HUDEP-2 (cell line): ENCODE measurements around the gene RALGPS1.

Experiments used
- DNase-seq, 76 experiments: peaks; one replicate each; lab custom pipeline; 2025; ENCODE audit not compliant: unreplicated experiment in 76 of 76; lab: John Stamatoyannopoulos, UW

The RALGPS1 gene

DNA sequence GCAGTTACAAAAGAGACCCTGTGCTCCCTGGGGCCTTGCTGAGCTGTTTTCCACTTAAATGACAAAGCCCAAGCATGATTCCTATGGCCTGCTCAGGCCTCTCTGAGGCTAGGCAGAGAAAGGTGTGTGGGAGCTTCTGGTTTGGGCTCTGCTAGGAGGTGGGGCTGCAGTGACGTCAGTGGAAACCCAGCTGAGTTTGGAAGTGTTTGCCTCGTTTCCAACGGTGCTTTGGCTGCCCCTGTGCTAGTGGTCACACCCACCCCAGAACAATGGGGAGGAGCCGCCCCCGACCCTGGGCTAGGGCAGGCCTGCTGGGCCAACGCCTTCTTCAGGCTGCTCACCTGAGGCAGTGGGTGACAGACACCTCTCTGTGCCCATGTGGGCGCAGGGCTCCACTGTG, 197.5 kb downstream of the RALGPS1 start:
- DNase-seq, result no peak

GRCh38 chr9:127112735-127113161, 198.2 kb downstream of the RALGPS1 start:
- no peak for DNase-seq

- no peak for DNase-seq
Observed at GRCh38 chr9:127113191-127113972, 198.8 kb downstream of the RALGPS1 start.

- DNase-seq, result no peak
Observed at GRCh38 chr9:127114606-127115005, 200.0 kb downstream of the RALGPS1 start.

- DNase-seq, result no peak
Observed at GRCh38 chr9:127116088-127116726, 201.6 kb downstream of the RALGPS1 start.

GRCh38 chr9:127116957-127117356, 202.4 kb downstream of the RALGPS1 start:
- DNase-seq, result no peak

- DNase-seq, result no peak
Observed at GRCh38 chr9:127117801-127118200, 203.2 kb downstream of the RALGPS1 start.

GRCh38 chr9:127118597-127119319, 204.2 kb downstream of the RALGPS1 start:
- no peak for DNase-seq

DNA sequence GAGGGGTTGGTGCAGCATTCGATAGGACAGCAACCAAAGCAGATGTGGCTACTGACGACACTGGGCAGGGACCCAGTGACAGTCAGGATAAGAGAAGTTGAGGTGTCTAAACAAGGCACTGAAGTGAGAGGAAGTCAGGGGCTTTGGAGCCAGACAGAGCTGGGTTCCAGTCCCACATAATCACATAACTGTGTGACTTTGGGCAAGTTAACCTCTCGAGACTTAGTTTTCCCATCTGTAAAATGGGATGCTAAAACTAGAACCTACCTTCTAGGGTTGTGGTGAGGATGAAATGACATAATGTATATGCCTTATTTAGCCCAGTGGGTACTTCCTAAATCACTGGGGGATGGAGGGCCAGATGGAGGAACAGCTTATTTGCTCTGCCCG, 204.7 kb downstream of the RALGPS1 start:
- DNase-seq, result no peak

DNA sequence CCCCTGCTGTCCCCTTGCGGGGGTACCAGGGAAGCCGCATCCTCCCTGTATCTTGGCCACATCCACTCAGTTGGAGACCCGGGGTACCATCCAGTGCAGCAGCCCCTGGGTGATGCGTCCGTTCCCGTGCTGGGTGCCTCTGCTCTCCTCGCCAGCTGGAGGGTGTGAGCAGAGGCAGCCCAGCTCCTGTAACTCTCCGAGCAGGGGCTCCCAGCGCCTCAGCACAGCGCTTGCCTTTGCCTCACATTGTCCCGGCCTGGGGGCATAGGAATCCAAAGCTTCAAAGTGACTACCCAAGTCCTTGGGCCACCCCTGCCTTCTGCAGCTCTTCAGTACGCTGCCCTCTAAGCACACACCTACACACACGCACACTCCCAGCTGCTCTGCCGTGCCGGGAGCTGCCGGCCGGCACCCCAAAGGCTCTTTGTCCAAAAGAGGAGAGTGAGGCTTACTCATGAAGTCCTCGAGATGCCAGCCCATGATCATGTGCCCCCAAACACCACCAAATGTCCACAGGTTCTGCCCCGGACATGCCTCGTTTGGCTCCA, 207.1 kb downstream of the RALGPS1 start:
- DNase-seq, result no peak

GRCh38 chr9:127122176-127123063, 207.8 kb downstream of the RALGPS1 start, which contains the start of gene ANGPTL2:
Gene ANGPTL2, minus strand, starts transcription at chr9:127122635. Its CDS starts 13,904 bp downstream, at chr9:127108731.
- no peak for DNase-seq

GRCh38 chr9:127123064-127123890, 208.7 kb downstream of the RALGPS1 start:
- DNase-seq, result no peak

DNA sequence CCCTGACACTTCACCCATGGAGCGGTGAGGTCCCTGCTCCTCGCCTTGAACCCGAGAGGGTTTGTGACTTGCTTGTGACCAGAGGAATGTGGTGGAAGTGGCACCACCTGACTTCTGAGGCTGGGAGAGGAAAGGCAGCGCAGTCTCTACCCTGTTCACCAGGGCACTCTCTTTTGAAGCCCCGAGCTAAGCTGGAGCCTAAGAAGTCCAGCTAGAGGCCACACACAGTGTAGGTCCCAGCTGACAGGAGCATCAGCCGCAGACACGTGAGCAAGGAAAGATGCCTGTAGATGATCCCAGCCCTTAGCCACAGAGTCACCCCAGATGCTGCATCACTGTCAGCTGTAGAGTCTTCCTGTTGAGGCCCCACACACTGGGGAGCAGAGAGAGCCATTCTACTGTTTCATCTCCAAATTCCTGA, 209.5 kb downstream of the RALGPS1 start:
- DNase-seq, result no peak

DNA sequence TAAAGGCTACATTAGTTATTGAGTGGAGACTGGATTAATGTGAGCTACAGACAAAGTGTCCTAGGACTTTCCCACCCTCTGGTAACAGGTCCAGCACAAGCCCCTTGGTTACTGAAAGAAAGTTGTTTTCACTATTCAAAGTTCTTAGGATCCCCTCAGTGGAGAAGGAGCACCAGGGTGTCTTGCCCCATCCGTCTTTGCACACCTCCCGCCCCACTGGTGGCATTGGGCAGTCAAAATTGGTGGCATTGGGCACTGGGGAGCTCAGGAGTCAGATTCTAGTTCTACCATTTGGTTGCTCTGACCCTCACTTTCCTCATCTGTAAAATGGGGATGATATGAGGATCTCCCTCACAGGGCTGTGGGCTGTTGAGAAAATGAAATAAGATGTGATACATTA, 210.2 kb downstream of the RALGPS1 start:
- DNase-seq, result no peak

- no peak for DNase-seq
Observed at GRCh38 chr9:127126971-127127370, 212.4 kb downstream of the RALGPS1 start.

DNA sequence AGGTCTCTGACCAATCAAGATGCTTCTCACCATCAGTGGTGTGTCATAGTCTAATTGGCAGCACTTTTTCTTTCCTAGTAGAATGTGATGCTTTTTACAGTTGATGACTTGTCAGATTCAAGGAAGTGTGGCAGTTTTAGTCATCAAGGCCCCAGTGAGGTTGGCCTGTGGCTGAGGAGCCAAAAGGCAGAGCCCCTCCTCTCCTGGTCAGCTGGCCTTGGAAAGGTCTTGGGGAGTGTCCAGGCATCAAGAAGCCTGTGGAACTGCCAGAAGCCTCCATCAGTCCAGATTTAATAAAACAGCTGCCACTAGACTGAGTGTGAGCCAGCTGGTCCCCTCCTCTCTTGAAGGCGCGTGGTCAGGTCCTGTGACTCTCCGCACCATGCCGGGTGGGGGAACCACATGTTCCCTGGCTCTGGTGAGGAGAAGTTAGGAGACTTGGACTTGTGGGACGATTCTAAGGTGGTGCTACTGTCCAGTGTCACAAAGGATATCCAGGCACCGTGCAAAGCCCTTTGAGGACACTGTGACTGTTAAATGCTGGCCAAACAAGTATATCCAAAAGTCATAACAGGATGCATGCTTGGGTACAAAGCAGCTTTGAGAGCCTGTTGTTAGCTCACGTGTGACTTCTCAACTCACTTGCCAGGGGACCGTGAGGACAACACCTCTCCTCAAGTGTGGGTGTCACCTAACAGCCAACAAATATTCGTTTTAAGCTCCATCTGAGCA, 213.9 kb downstream of the RALGPS1 start:
- DNase-seq, result no peak

GRCh38 chr9:127129073-127129717, 214.6 kb downstream of the RALGPS1 start:
- no peak for DNase-seq

DNA sequence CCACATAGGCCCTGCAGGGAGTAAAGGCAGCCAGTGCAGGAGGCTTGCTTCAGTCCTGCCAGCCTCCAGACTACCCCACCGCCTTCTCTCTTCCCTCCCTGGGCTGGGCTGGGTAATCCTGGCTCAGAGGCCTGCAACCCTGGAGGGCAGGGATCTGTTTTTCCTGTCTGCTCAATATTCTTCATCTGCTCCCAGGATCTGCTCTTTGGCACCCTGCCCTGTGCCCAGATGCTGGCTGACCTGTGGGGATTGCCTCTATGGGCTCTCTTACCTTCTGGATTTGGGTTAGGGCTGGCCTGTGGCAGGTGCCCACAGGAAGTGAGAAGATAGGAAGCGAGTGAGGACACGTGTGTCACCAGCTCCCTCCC, 215.1 kb downstream of the RALGPS1 start:
- no peak for DNase-seq
